Stimulated activated CD8-positive, alpha-beta memory T cell treated with anti-CD3 and anti-CD28 coated beads, Interleukin-15, amount 100 ng/mL, for 4 hours (primary cell): ENCODE measurements around the gene GPT2.
A peak's percentile ranks its signal among the peaks of the same experiment; 100 is the strongest.

Experiments
- DNase-seq, 2 donors: peaks; one replicate each; pipeline ENCODE4 v3.0.0-alpha.2; 2020; ENCODE audit warnings: low read depth in 2 of 2

Gene GPT2, protein sequence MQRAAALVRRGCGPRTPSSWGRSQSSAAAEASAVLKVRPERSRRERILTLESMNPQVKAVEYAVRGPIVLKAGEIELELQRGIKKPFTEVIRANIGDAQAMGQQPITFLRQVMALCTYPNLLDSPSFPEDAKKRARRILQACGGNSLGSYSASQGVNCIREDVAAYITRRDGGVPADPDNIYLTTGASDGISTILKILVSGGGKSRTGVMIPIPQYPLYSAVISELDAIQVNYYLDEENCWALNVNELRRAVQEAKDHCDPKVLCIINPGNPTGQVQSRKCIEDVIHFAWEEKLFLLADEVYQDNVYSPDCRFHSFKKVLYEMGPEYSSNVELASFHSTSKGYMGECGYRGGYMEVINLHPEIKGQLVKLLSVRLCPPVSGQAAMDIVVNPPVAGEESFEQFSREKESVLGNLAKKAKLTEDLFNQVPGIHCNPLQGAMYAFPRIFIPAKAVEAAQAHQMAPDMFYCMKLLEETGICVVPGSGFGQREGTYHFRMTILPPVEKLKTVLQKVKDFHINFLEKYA

DNA sequence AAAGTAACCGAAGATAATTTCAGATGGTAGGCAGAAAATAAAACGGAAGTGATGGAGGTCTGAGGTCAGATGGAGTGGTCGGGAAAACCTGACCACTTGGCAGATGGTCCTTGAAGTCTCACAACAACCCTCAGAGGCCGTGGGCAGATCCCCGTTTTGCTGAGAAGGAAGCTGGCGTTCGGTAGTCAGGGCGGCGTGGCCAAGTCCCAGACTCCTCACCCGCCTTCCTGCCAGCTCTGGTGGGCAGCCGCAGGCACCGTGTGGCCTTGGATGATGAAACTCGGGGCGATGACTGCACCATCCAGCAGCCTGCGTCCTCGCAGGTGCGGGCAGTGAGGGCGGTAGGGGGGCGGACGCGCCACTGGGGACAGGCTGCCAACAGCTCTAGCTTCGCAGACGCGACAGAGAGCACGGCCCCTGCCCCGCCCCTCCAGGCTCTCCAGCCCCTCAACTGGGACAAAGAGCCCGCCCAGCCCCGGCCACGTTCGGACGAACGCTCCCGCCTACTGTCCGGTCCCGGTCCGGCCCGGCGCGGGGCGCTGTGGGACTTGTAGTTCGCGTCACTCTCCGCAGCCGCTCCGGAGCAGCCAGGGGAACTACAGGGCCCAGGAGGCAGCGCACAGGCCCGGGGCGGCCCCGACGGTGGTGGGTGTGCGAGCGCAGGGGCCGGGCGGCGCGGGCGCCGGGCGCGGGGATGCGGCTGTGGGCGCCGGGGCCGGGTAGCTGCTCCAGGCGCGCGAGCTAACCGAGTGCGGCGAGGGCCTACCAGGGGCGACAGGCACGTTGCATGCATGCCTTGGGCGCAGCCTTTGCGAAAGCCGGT is at the start of gene GPT2:
Gene GPT2 (plus strand): TSS at position 673 of the 823 bp plus-strand sequence. CDS start 354 bp downstream, outside the sequence.
- peak; percentile 43 to 63 for DNase-seq

DNA sequence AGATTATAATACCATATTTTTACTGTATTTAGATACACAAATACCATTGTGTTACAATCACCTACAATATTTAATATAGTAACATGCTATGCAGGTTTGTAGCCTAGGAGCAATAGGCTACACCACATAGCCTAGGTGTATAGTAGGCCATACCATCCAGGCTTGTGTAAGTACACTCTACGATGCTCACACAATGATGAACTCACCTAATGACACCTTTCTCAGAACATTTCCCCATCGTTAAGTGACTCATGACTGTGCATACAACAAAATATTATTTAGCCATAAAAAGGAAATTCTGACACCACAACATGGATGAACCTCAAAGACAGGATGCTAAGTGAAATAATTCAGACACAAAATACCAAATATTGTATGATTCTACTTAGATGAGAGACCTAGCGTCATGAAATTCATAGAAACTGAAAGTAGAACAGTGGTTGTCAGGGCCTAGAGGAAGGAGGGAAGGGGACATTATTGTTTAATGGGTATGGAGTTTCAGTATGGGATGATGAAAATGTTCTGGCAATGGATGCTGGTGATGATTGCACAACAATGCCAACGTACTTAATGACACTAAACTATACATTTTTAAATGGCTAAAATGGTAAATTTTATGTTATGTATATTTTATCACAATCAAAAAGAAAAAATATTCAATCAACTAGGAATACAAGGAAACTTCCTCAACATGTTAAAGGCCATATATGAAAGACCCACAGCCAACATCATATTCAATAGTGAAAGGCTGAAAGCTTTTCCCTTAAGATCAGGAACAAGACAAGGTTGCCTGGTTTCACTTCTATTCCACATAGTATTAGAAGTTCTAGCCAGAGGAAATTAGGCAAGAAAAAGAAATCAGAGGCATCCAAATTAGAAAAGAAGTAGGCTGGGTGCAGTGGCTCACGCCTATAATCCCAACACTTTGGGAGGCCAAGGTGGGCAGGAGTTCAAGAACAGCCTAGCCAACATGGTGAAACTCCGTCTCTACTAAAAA is 47.3 kb upstream of the GPT2 start:
- no peak for DNase-seq

DNA sequence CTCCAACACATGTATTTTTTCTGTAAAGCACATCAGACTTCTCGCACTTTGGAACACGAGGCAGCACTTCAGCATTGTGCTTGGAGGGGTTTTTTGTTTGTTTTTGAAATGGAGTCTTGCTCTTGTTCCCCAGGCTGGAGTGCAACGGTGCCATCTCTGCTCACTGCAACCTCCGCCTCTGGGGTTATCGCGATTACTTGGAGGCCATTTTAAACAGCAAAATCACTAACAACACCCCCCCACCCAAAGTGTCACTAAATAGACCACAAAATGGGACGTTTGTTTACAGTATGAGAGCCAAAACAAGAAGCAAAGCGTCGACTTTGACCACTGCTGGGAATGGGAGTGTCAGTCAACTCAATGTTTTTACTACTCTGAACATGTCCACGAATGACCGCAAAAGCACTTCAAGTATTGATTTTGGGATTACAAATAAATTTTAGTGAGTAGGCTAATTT is 44.1 kb upstream of the GPT2 start:
- no peak for DNase-seq

DNA sequence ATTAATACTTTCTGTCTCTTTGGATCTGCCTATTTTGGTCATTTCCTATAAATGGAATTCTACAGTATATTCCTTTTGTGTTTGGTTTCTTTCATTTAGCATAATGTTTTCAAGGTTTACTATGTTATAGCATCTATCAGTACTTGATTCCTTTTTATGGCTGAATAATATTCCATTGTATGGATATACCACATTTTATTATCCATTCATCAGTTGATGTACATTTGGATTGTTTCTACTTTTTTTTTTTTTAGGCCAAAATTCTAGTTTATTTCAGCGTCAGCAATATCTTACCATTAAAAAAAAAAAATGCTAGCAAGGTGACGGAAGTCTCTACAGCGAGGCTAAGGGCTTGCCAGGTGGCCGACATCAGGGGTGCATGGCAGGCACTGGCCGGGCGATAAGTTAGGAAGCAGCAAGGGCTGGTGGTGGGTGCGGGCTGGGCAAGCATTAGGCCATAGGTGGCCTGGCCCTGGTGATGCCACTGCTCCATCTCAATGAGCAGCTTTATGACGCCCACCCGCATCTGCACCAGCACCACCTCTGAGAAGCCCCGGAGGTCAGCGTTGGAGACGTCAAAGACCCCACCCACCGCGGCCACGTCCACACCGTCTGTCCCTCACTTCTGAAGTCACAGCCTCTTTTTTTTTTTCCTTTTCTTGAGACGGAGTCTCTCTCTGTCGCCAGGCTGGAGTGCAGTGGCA is 41.8 kb upstream of the GPT2 start:
- no peak for DNase-seq

DNA sequence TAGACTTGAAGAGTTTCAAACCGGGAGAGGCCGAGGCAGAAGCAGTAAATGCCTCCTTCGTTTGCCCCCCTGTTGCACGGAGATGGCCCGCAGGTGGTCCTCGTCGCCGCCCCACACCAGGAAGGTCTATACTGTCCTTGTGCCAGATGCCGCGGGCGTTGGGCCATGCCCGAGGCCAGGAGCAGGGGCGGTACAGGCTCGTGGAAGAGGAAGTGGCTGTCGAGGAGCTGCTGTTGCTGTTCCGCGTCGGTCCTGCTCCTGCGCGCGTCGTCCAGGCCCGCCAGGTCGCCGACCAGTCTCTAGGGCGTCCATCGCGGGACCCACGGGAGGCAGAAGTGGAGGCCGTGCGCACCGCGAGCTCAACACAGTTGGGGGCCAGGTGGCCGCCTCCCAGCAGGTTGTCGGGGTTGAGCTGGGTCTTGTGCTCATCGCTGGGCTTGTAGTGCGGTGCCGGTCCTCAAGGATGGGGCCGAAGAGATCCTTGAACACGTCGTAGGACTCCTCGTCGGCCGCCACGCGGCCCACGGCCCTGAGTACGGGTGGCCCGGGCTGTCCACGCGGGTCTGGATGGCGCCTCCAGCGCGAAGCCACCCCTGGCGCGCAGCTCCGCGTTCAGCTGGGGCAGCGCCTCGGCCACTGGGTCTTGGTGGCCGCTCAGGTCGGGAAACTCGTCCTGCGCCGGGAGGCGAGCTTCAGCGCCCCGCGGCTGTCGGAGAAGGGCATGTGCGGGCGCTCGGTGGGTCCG is 40.1 kb upstream of the GPT2 start:
- no peak for DNase-seq

DNA sequence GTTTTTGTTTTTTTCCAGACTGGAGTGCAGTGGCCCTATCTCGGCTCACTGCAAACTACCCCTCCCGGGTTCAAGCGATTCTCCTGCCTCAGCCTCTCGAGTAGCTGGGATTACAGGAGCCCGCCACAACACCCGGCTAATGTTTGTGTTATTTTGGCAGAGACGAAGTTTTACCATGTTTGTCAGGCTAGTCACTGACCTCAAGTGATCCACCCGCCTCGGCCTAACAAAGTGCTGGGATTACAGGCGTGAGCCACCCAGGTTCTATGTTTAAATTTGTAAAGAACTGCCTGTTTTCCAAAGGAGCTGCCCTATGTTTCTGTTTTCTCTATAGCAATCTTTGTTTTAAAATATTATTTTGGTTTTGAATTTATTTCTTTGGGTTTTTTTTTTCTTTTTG is 39.4 kb upstream of the GPT2 start:
- no peak for DNase-seq

DNA sequence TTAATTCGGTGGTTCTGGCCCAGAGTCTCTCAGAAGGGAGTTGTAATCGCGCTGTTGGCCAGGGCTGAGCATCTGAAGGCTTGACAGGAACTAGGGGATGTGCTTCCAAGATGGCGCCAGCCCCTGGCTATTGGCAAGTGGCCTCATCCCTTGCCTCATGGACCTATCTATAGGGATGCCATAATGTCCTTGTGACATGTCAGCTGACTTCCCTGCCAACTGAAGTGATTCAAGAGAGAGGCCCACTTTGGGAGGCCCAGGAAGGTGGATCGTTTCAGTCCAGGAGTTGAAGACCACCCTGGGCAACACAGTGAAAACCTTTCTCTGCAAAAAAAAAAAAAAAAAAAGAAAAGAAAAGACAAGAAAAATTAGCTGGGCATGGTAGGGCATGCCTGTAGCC is 38.2 kb upstream of the GPT2 start:
- no peak for DNase-seq

DNA sequence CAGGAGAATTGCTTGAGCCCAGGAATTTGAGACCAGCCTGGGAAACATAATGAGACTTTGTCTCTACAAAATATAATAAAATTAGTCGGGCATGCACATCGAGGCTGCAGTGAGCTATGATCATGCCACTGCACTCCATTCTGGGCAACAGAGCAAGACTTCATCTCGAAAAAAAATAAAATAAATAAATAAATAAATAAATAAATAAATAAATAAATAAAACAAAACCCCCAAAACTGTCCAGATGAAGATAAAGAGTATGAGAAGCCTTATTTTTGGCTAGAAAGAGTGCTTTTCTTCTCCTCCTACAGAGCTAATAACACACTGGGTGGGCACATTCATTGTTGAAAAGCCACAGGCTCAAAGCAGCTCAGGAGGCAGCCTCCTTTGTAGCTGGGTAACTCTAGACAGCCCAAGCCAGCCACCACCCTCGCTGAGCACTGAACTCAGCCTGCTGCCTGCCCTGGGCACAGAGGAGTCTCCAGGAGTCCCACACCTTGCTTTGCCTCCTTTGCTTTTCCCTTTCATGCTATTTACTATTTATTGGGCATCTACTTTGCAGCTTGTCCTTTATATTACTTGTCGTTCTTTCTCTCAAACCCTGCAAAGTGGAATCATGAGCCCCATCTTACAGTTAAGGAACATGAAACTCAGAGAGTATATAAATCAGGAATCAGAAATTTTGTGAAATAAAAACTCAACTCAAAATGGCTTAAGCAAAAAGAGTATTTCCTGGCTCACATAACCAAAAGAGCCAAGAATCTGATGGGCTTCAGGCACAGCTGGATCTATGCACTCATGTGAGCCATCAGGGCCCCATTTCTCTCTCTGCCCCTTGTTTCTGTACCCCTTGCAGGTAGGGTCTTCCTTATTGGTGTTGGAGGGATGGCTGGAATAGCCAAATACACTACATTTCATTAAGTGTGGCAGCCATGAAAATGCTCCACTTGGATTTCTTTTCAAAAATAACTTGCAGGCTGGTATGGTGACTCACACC is 35.1 kb upstream of the GPT2 start:
- DNase-seq, result no peak

DNA sequence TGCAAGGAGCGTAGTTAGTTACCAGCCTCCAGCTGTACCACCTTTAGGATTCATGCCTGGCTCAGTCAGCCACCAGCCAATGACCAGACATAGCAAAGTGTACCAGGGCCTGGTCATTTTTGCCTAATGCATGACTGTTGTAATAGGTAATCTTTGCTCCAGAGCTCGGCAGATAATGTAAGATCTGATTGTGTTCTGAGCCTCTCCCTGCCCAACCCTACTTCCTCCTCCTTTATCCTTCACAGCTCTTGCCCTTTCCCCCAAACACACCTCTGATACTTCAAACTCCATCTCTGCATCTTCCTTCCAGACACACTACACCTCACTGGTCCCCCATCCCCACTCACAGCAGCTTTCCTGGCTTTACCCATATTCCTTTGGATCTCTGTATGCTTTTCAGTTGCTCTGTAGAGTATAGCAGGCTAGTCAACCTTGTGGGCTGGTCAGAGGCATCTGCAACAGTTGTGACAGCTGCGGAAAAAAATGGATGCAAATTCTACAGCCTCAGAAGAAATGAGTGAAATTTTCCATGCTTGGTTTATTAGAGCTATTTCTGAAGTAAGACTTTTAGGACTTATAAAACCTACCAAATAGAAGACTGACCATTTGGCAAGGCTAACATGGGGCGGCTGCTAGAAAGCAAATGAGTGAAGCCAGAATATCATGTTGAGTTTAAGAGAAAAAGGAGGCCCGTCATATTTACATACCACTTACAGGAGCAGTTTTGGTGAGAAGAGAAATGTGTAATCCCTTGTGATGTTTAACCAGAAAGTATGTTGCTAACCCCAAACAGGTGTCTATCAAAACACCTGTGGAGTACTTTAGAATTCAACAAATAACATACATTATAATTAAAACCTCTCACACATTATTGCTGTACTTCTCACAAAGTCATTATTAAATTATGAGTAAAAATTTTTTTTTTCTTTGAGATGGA is 33.3 kb upstream of the GPT2 start:
- DNase-seq, result no peak

DNA sequence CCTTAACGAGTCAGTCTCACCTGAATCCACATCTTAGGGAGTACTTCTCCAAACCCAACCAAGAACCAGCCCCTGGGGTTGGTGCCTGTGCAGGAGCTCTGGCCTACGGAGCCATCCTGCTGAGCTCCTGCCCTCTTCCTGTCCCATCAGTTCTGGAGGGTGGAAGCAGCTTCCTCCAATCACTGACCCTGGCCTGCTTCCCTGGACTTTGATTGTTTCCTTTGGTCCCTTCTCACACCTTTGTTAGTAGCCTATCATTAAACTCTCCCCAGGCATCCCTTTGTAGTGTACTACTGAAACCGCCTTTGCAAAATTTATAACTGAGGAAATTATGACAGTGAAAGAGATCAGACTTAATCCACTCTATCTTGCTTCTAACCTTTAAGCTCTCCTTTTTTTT is 32.0 kb upstream of the GPT2 start:
- no peak for DNase-seq

DNA sequence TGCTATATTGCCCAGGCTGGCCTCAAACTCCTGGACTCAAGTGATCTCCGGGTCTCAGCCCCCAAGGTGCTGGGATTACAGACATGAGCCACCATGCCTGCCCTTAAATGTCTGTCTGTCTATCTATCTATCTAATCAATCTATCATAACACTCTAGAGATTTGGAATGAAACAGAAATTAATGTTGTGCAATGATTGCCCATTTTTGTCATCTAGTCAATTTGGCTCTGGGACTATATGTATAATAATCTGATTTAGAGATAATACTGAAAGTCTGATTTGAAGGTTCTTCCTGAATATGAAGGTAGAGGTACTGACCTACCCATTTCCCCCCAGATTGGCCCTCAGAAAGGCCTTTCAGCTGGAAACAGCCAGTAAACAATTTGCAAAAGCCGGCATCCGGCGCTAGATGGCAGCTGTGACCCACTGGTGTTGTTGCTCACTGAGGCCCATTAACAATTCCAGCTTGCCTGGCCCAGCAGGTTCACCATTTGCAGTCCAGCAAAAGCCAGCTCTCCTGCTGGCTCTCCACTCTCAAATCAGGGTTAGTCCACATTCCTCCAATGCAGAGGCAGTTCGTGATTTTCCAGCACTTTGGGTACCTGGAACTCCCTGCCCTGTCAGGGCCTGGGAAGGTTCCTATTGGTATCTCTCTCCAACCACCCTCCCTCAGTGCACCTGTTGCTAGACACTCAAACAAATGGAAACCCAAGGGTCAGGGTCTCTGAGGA is 30.3 kb upstream of the GPT2 start:
- peak; percentile 4 to 30 for DNase-seq

DNA sequence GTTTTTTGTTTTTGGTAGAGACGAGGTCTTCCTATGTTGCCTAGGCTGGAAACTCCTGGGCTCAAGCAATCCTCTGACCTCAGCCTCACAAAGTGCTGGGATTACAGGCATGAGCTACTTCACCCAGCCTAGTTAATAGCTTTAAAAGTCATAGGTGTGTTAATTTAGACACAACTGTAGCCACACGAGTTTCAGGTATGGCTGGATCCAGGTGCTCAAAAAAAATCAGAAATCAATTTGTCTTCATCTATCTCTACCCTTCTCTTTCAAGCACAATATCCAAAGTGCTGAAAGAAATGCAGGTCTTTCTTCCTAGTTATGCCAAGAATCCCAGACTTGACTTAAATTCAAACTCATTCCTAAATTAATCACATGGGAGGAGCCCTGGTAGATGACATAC is 29.3 kb upstream of the GPT2 start:
- DNase-seq, result no peak

DNA sequence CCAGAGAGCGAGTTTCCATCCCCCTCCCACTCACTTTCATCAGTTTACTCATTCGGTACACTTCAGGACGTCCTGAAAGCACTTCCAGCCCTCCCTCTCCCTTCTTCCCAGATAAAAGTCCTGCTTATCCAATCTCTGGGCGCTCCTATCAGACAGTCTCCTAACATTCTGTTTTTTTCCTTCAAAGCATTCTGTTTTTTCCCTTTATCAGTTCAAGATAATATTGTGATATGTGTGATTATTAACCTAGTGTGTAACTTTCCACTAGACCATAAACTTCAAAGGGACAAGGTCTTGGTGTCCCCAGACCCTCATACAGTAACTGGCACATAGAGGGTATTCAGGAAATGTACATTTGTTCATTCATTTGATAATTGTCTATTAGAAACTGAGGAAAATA is 28.8 kb upstream of the GPT2 start:
- no peak for DNase-seq

DNA sequence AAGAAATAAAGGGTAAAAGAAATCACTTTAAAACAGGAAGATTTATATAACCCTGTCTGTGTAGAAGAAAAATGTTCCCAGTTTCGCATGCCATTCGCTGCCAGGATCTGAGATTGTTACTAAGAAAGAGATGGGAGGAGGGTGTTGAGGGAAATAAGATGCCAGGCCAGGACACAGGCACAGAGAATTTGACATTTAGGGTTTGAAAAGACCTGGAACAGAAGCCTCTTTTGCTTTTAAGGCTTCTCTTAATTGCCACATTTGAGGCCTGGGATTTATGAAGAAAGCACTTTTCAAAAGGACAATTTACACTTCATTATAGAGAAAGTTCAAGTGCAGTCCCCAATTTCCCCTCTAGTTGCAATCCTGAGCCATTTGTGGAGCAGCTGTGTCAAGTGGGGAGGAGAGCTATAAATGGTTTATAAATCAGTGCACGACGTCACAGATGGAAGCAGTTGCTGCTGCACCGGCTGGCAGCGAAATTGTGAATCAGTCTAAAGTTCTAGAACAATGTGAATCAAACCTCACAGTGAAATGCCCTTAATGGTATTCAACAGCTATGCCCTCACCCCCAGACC is 26.7 kb upstream of the GPT2 start:
- no peak for DNase-seq

DNA sequence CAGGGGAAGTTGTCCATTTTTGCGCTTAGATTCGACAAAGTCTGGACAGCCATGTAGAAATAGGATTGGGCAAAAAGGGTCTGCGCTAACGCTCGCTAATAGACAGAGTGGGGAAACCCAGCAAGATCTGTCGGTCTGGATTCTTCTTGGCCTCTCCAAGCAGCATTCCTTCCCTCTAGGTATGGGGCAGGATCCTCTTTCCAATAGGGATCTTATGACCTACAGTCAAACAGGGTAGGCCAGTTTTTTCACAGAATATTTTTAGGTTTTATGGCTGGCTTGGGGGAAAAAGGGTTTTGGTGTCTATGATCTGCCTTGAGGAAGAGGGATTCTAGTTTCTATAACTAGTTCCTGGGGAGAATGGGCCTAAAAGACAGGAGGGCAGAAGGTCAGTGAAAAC is 26.0 kb upstream of the GPT2 start:
- no peak for DNase-seq

DNA sequence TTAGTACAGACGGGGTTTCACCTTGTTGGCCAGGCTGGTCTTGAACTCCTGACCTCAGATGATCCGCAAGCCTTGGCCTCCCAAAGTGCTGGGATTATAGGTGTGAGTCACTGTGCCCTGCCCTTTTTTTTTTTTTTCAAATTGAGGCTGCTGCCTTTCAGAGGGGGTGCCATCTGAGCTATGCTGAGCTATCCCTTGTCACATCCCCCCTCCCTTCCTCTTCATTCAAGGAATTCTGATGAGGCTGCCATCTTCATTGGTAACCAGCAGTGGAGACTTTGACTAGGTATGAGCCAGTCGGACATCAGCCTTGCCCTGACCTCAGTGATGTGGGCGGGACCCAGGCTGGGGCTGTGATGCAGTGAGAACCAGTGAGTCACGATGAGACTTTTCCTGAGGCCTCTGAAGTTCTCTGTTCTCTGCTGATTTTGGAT is 24.4 kb upstream of the GPT2 start:
- DNase-seq, result no peak
